HG03045 (cell line): Measurements from ENCODE around the gene PDCD1.

ENCODE experiments used
- ATAC-seq: cut with Tn5 transposase; IDR thresholded peaks from one replicate; pipeline ENCODE4 v1.9.1; 2021; ENCODE audit warnings: mild to moderate bottlenecking, moderate library complexity; ENCODE audit not compliant: unreplicated experiment

The PDCD1 gene

GRCh38 chr2:241895712-241896641 lies 37.3 kb upstream of the PDCD1 start:
- ATAC-seq, result no peak

GRCh38 chr2:241895427-241895711 lies 36.7 kb upstream of the PDCD1 start:
- no peak for ATAC-seq

DNA sequence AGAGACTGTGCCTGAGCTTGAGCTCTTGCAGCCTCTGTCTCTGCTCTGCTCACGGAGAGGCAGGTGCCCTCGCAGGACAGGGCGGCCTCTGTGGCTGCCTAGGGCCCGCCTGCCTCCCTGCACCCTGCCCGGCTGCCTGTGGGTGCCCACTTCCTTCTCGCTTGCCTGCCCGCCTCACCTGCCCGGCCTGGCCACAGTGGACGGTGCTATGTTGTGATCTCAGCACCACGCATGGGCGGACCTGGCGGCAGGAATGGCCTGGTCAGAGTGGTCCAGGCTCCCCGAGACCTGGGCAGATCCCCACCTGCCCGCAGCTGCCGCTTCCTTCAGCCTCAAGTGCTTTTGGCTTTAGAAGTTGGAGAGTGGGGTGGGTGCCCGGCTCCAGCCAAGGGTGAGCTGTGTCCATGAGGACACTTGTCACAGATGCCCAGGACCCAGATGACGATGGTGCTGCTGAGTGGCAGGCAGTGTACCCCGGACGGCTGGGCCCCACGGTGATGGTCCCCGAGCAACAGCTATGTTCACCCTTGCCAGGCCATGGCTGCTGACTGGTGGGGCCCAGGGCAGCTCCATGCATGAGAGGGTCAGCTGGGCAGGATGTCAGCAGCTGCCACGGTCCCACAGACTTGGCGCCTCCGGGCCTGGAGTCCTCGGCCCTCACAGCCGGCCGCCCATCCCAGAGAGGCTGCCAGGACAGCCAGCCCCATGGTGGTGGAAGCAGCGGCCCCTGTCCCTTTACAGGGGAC lies 36.2 kb upstream of the PDCD1 start:
- no peak for ATAC-seq

- ATAC-seq, result no peak
Measured at GRCh38 chr2:241894056-241894641, 35.5 kb upstream of the PDCD1 start.

DNA sequence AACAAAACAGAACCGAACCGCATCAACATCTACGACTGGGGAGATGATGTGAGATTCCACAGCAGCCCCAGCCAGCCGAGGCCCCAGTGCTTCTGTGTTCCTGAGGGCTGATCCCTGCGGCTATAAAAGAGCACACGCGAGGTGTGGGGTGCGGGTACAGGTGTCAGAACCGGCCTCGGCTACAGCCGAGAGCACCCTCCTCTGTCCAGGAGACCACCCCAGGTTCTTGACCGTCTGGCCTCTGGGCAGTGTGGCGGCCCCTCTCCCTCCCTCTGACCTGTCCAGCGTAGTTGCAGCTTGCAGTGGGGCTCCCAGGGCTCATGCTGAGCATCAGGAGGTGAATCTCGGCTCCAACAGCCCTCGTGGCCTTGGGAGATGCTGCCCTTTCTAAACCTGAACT lies 34.6 kb upstream of the PDCD1 start:
- ATAC-seq, result no peak

- no peak for ATAC-seq
Measured at GRCh38 chr2:241892299-241893137, 33.8 kb upstream of the PDCD1 start.

- no peak for ATAC-seq
Measured at GRCh38 chr2:241891988-241892298, 33.2 kb upstream of the PDCD1 start.

DNA sequence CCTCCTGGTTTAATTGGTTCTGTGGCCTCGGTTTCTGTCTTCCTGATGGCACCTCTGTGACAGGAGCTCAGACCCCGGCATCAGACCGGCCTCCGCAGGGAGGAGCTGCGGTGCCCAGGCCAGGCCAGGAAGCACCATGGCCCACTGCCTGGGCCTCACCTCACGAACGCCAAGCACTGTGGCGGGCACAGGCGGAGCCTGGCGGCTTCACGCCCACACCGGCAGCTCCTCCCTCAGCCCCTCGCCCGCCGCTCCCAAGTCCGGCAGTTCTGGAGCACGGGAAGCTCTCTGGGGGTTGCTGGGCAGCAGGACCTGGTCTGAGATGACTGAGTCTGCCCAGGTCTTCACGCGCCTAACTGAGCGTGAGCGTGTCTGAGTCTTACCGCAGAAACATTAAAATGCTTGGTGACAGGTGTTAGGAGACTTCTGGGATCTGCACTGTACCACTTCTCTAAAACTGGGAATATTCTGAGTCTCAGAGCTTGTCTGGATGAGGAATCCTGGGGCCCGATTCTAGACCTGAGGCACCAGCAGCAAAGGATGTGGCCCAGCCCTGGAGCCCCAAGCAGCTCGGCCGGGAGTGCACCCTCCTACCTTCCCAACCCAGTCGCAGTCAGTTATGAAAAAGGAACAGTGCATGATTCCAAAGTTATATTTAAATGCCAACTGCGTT lies 32.8 kb upstream of the PDCD1 start:
- no peak for ATAC-seq

GRCh38 chr2:241890524-241891235 lies 32.0 kb upstream of the PDCD1 start:
- ATAC-seq, result no peak

GRCh38 chr2:241888641-241889040 lies 29.9 kb upstream of the PDCD1 start:
- ATAC-seq, result no peak

DNA sequence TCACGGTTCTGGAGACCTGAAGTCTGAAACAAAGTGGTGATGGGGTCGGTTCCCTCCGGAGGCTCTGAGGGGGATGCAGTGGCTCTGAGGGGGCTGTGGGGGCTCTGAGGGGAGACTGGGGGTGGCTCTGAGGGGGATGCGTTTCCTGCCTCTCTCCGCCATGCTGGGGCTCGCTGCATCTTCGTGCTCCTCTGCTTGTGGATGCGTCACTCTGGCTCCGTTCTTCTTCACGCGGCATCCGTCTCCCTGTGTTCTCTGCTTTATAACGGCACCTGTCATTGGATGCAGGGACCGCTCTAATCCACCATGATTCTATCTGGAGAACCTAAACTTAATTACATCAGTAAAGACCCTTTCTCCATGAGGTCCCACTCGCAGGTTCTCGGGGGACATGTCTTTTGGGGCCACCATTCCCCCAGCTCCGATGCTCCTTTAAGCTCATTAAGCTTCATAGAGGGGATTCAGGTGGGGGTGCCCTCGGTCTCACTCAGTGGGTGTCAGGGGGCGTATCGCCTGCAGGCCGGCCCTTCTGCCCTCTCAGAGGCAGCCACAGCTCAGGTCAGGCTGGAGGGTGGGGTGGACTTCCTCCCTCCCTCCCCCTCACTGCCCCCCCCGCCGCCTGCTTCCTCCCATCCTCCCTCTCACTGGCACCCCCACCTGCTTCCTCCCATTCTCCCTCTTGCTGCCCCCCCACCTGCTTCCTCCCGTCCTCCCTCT lies 29.3 kb upstream of the PDCD1 start:
- ATAC-seq, result no peak

- ATAC-seq, result no peak
Measured at GRCh38 chr2:241886840-241887447, 28.2 kb upstream of the PDCD1 start.

DNA sequence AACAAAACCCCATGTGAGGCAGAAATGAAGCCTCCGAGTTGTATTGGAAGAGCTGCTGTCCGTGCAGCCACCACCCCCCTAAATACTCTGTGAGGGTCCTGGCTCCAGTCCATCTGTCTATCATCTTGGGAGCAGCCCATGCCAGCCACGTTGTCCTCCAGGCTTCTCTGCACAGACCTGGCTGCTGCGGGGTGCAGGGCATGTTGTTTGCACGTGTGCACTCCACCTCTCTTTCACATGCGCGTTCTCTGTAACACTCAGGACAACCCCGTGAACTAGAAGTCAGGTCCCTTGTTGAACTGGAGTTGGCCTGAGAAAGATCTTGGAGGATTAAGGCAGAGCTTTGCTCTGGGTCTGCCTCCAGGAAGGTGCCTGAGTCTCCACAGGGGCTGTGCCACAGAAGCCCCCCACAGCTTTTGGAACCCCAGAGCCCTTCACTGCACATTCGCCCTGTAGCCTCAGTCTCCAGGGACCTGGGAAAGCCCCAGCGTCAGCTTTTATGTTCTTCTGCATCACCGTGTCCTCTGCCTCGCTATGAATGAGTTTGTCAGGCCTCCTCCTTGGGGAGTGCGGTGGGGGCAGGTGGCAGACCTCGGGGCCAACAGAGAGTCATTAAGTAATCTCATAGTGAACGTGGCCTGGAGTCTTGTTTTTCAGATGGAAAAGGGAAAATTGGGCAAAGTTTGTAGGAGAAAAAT lies 27.4 kb upstream of the PDCD1 start:
- ATAC-seq, result no peak

DNA sequence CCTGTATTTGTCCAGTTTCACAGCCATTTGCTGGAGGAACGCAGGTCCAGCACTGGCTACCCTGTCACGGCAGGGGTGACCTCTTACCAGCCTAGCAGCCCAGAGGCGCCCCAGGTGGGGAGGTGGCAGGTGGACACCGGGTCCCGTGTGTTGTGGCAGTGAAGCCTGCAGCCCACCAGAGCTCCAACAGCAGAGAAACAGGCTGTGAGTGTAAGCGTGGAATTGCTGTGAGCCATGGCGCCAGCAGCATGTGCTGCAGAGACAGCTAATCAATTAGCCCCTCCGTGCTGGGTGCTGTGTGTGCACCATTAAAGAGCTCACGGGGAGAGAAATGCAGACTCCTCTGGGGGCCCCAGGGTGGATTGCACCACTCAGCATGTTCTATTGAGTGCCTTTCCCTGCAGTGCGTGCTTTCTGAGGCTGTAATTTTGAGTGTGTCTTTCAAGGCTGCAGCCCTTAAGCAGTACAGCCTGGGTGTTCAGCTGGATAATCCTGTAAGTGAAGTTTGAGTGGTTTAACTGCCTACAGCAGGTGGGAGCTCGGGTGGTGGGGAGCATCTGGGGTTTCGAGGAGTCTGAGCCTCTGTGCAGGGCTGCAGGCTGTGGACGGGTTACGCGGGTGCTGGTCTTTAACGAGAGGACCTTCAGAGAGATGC lies 26.7 kb upstream of the PDCD1 start:
- ATAC-seq, result no peak

GRCh38 chr2:241884951-241885290 lies 26.2 kb upstream of the PDCD1 start:
- ATAC-seq, result no peak

- peak; percentile 61 for ATAC-seq
Measured at GRCh38 chr2:241882091-241882625, 23.5 kb upstream of the PDCD1 start.

- no peak for ATAC-seq
Measured at GRCh38 chr2:241880311-241881073, 21.8 kb upstream of the PDCD1 start.
